Suprapubic skin (tissue), 4 donors: Measurements from ENCODE around the gene PHLDA1. TPM values are rescaled to one million over a fixed set of nuclear protein-coding genes. Genes with fewer than 3 reads are reported as not detected.

ENCODE experiments used
- DNase-seq, 2 donors: peaks; one replicate each; pipeline ENCODE4 v3.0.0-alpha.2; 2019; ENCODE audit warnings: low spot score in 2 of 2
- H3K27ac ChIP-seq: fragments of 200-600 bp; sonication (generic); one replicate; pipeline ENCODE4 v1.5.1; 2019
- H3K27me3 ChIP-seq: fragments of 200-600 bp; sonication (generic); one replicate; pipeline ENCODE4 v1.5.1; 2019
- H3K36me3 ChIP-seq: fragments of 200-600 bp; sonication (generic); one replicate; pipeline ENCODE4 v1.5.1; 2019
- H3K4me1 ChIP-seq: fragments of 200-600 bp; sonication (generic); one replicate; pipeline ENCODE4 v1.5.1; 2019
- H3K4me3 ChIP-seq: fragments of 200-600 bp; sonication (generic); one replicate; pipeline ENCODE4 v1.5.1; 2019; ENCODE audit warnings: mild to moderate bottlenecking
- H3K9me3 ChIP-seq: fragments of 200-600 bp; sonication (generic); one replicate; pipeline ENCODE4 v1.5.1; 2019
- CTCF ChIP-seq, 2 donors: fragments of 200-600 bp in 1 of 2; fragments of 450-650 bp in 1 of 2; sonication (generic) in 1 of 2; IDR thresholded peaks; one replicate each; pipeline ENCODE4 v1.5.1; 2016 to 2019; ENCODE audit warnings: antibody characterized with exemption in 2 of 2, mild to moderate bottlenecking in 1 of 2, moderate library complexity in 1 of 2
- EP300 ChIP-seq: sonication (generic); formaldehyde crosslinking; IDR thresholded peaks from one replicate; pipeline ENCODE4 v1.6.1; 2017; ENCODE audit warnings: antibody characterized with exemption
- POLR2A ChIP-seq, 2 donors: fragments of 450-650 bp; IDR thresholded peaks; one replicate each; pipeline ENCODE4 v1.6.1; 2017; ENCODE audit warnings: antibody characterized with exemption in 2 of 2, mild to moderate bottlenecking in 2 of 2, moderate library complexity in 2 of 2
- POLR2AphosphoS5 ChIP-seq, 3 donors: sonication (generic); formaldehyde crosslinking; IDR thresholded peaks; one replicate each; pipeline ENCODE4 v1.6.1; 2017; ENCODE audit warnings: antibody characterized with exemption in 3 of 3
- WGBS: methylation state at CpG from one replicate; pipeline ENCODE4 v1.1.5; 2018; 5-methylcytosine and 5-hydroxymethylcytosine counted together
- total RNA-seq, 4 donors: library from RNA; depleted of rRNA; stranded (reverse); fragments of >200 nt; gene quantifications; one replicate each; pipeline ENCODE4 v1.1.0, GENCODE V29; 2016

PHLDA1 gene
- total RNA-seq, 4 donors from 2014 or later: 16.4 to 31.2 (median 23.3) TPM

- Histone ChIP-seq H3K9me3 (no peaks in the 10 kb centered on the region), H3K4me1 (no peaks in the 10 kb centered on the region), H3K27ac (no peak overlapping the region), H3K4me3 (no peak overlapping the region), H3K27me3 (no peaks in the 10 kb centered on the region), H3K36me3 (peaks cover 42% of the 10 kb centered on the region)
- no peak for TF ChIP-seq CTCF (IDR thresholded peaks at IDR 0.05)
- TF ChIP-seq POLR2A (IDR thresholded peaks at IDR 0.05): no peak
- no peak for TF ChIP-seq EP300
- no peak for TF ChIP-seq POLR2AphosphoS5 (IDR thresholded peaks at IDR 0.05)
- no peak for DNase-seq
- WGBS: 92% methylated on average over 1 of the region's 1 CpG
Measured at GRCh38 chr12:76064904-76065303, 33.3 kb upstream of the PHLDA1 start.

GRCh38 chr12:76060111-76060510 is 28.5 kb upstream of the PHLDA1 start:
- H3K9me3 ChIP-seq: no peaks in the 10 kb centered on the region
- no peaks in the 10 kb centered on the region for H3K27me3 ChIP-seq
- peaks cover 68% of the 10 kb centered on the region for H3K36me3 ChIP-seq
- WGBS: 36% methylated on average over 2 of the region's 2 CpGs
- H3K4me3 ChIP-seq: no peak overlapping the region
- no peak for TF ChIP-seq POLR2A (IDR thresholded peaks at IDR 0.05)
- no peak for TF ChIP-seq EP300
- TF ChIP-seq POLR2AphosphoS5 (IDR thresholded peaks at IDR 0.05): no peak
- no peak for TF ChIP-seq CTCF (IDR thresholded peaks at IDR 0.05)
- no peaks in the 10 kb centered on the region for H3K4me1 ChIP-seq
- no peak for DNase-seq
- H3K27ac ChIP-seq: no peak overlapping the region

- DNase-seq: no peak
- Histone ChIP-seq H3K27me3 (no peaks in the 10 kb centered on the region), H3K27ac (no peak overlapping the region), H3K36me3 (peaks cover 72% of the 10 kb centered on the region), H3K4me1 (no peaks in the 10 kb centered on the region), H3K9me3 (no peaks in the 10 kb centered on the region), H3K4me3 (no peak overlapping the region)
- WGBS: 89% methylated on average over 7 of the region's 7 CpGs
- no peak for TF ChIP-seq EP300
Measured at GRCh38 chr12:76057326-76057725, 25.8 kb upstream of the PHLDA1 start.

- 74% methylated on average over 2 of the region's 2 CpGs for WGBS
- no peak for DNase-seq
- H3K27ac ChIP-seq: no peak overlapping the region
- H3K4me3 ChIP-seq: no peak overlapping the region
- H3K9me3 ChIP-seq: no peaks in the 10 kb centered on the region
- peaks cover 88% of the 10 kb centered on the region for H3K36me3 ChIP-seq
- TF ChIP-seq POLR2AphosphoS5 (IDR thresholded peaks at IDR 0.05) (no peak), CTCF (IDR thresholded peaks at IDR 0.05) (no peak), EP300 (no peak), POLR2A (IDR thresholded peaks at IDR 0.05) (no peak)
- no peaks in the 10 kb centered on the region for H3K27me3 ChIP-seq
- no peaks in the 10 kb centered on the region for H3K4me1 ChIP-seq
Measured at GRCh38 chr12:76055393-76055792, 23.8 kb upstream of the PHLDA1 start.

GRCh38 chr12:76049575-76050251 is 18.1 kb upstream of the PHLDA1 start:
- no peak for DNase-seq
- H3K4me3 ChIP-seq: no peak overlapping the region

More at GRCh38 chr12:76049575-76050251, 18.1 kb upstream of the PHLDA1 start:
- Histone ChIP-seq H3K4me1 (no peaks in the 10 kb centered on the region), H3K27ac (no peak overlapping the region), H3K27me3 (no peaks in the 10 kb centered on the region), H3K9me3 (no peaks in the 10 kb centered on the region), H3K36me3 (peaks cover 55% of the 10 kb centered on the region)
- WGBS: 91% methylated on average over 4 of the region's 4 CpGs
- TF ChIP-seq EP300 (no peak), POLR2AphosphoS5 (IDR thresholded peaks at IDR 0.05) (no peak), CTCF (IDR thresholded peaks at IDR 0.05) (no peak), POLR2A (IDR thresholded peaks at IDR 0.05) (no peak)
